NCI-H82 treated with DMSO at 0.1 percent for 48 hours (cell line): ENCODE results near the gene PWWP2B.
"Not testable (repeated sequence)": the region's sequence is repeated elsewhere in the genome, so short reads cannot be mapped to it uniquely, and the experiment has no call there.

Source experiments
- DNase-seq: peaks from one replicate; lab custom pipeline; 2025; ENCODE audit not compliant: unreplicated experiment; lab: John Stamatoyannopoulos, UW

The PWWP2B gene

GRCh38 chr10:132380986-132381385, 16.0 kb upstream of the PWWP2B start:
- not testable (repeated sequence) for DNase-seq

- DNase-seq: no peak
Observed at GRCh38 chr10:132381741-132382140, 15.3 kb upstream of the PWWP2B start.

GRCh38 chr10:132382231-132382922, 14.6 kb upstream of the PWWP2B start:
- no peak for DNase-seq

- DNase-seq: no peak
Observed at GRCh38 chr10:132383101-132383500, 13.9 kb upstream of the PWWP2B start.

GRCh38 chr10:132383751-132384196, 13.2 kb upstream of the PWWP2B start:
- no peak for DNase-seq

- DNase-seq: no peak
Observed at GRCh38 chr10:132384618-132385388, 12.2 kb upstream of the PWWP2B start.

GRCh38 chr10:132385389-132385667, 11.7 kb upstream of the PWWP2B start:
- no peak for DNase-seq

GRCh38 chr10:132385721-132386418, 11.1 kb upstream of the PWWP2B start:
- no peak for DNase-seq

GRCh38 chr10:132386419-132386831, 10.6 kb upstream of the PWWP2B start:
- DNase-seq: no peak

GRCh38 chr10:132386896-132387295, 10.1 kb upstream of the PWWP2B start:
- not testable (repeated sequence) for DNase-seq

GRCh38 chr10:132387764-132388210, 9.2 kb upstream of the PWWP2B start:
- no peak for DNase-seq

GRCh38 chr10:132388891-132389432, 8.0 kb upstream of the PWWP2B start:
- no peak for DNase-seq

- no peak for DNase-seq
Observed at GRCh38 chr10:132389433-132390169, 7.4 kb upstream of the PWWP2B start.

- no peak for DNase-seq
Observed at GRCh38 chr10:132390170-132390920, 6.7 kb upstream of the PWWP2B start.

GRCh38 chr10:132390921-132391675, 5.9 kb upstream of the PWWP2B start:
- DNase-seq: no peak

- no peak for DNase-seq
Observed at GRCh38 chr10:132391676-132392020, 5.4 kb upstream of the PWWP2B start.

GRCh38 chr10:132392184-132392800, 4.7 kb upstream of the PWWP2B start:
- no peak for DNase-seq

- no peak for DNase-seq
Observed at GRCh38 chr10:132392811-132393694, 3.9 kb upstream of the PWWP2B start.
